NCI-H524 treated with DMSO at 0.1 percent for 48 hours (cell line): Measurements from ENCODE around the gene GUCY2C.

Source experiments
- DNase-seq: peaks from one replicate; lab custom pipeline; 2025; lab: John Stamatoyannopoulos, UW

Gene GUCY2C

GRCh38 chr12:14567351-14568162 is 128.8 kb downstream of the GUCY2C start, which contains the start of gene PLBD1:
PLBD1 (minus strand) TSS chr12:14567883; CDS start chr12:14567696, 187 bp downstream.
- DNase-seq: no peak

DNA sequence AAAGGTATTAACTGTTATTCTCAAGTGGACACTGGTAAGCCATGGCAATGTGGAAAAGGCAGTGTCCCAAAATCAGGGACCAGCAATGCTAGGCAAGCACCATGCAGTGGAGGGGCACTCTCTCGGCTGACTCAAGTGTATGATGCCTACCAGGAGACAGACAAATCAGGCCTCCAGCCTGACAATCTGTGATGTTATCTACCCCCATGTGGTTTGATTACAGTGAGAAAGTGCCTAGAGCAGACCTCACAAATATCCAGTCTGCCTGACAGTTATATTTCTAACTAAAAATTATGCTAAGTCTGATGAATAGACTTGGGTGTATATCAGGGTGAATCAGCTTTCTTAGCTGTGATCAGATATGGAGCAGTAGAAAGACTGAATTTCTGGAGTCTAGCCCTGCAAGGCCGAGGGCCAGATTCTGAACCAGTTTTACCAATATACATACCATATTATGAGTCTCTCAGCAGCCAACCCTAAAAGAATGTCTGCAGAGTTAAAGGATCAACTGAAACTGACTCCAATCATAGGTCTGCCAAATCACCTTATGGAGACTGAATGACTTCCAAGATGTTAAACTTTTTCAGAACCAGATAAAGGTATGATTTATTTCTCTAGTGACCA is 132.0 kb downstream of the GUCY2C start:
- DNase-seq: no peak

- DNase-seq: no peak
Observed at GRCh38 chr12:14563046-14563445, 133.4 kb downstream of the GUCY2C start.
